GM19328 (cell line): ENCODE results near the gene ATF4.

ENCODE experiments used
- ATAC-seq: cut with Tn5 transposase; IDR thresholded peaks from one replicate; pipeline ENCODE4 v1.9.1; 2021; ENCODE audit warnings: mild to moderate bottlenecking, moderate library complexity; ENCODE audit not compliant: unreplicated experiment

Gene ATF4

GRCh38 chr22:39556970-39557841, 36.8 kb downstream of the ATF4 start:
- no peak for ATAC-seq

GRCh38 chr22:39558254-39558727, 37.9 kb downstream of the ATF4 start:
- ATAC-seq = no peak

GRCh38 chr22:39558950-39559349, 38.6 kb downstream of the ATF4 start:
- ATAC-seq = no peak

- ATAC-seq = no peak
These were observed 39.2 kb downstream of the ATF4 start for GRCh38 chr22:39559456-39560105.

- ATAC-seq = no peak
These were observed 39.8 kb downstream of the ATF4 start for GRCh38 chr22:39560127-39560526.

- ATAC-seq = no peak
These were observed 42.6 kb downstream of the ATF4 start for GRCh38 chr22:39562839-39563489.

- ATAC-seq = no peak
These were observed 43.4 kb downstream of the ATF4 start for GRCh38 chr22:39563571-39564428.

- no peak for ATAC-seq
These were observed 45.1 kb downstream of the ATF4 start for GRCh38 chr22:39565414-39565944.

GRCh38 chr22:39567135-39567946, 47.0 kb downstream of the ATF4 start:
- ATAC-seq = no peak

- ATAC-seq = no peak
These were observed 48.1 kb downstream of the ATF4 start for GRCh38 chr22:39568278-39568981.

GRCh38 chr22:39569066-39569465, 48.7 kb downstream of the ATF4 start:
- ATAC-seq = no peak

GRCh38 chr22:39570226-39570625, 49.9 kb downstream of the ATF4 start:
- no peak for ATAC-seq

GRCh38 chr22:39570665-39571064, 50.3 kb downstream of the ATF4 start, which contains the start of gene CACNA1I:
TSS of gene CACNA1I (plus strand) at chr22:39570753. CDS start at chr22:39570753, 0 bp downstream.
- no peak for ATAC-seq

GRCh38 chr22:39571538-39571937, 51.2 kb downstream of the ATF4 start:
- ATAC-seq = no peak
